Esophagus muscularis mucosa (tissue), 4 donors: ENCODE results near the gene PDE6H. TPM values are rescaled to one million over a fixed set of nuclear protein-coding genes. Genes with fewer than 3 reads are reported as not detected.

Experiments
- DNase-seq: peaks from one replicate; pipeline ENCODE4 v3.0.0-alpha.2; 2017; ENCODE audit errors: extremely low spot score
- H3K27ac ChIP-seq, 4 donors: fragments of 200-600 bp; sonication (generic); replicated peaks in 1 of 4; 1 replicate in 3 of 4; 2 replicates in 1 of 4; pipeline ENCODE4 v1.5.1; 2016 to 2019; ENCODE audit warnings: mild to moderate bottlenecking in 1 of 4
- H3K27me3 ChIP-seq, 4 donors: fragments of 200-600 bp; sonication (generic); one replicate each; pipeline versions ENCODE4 v1.5.1 to v1.6.0; 2016 to 2019
- H3K36me3 ChIP-seq, 4 donors: fragments of 200-600 bp; sonication (generic); one replicate each; pipeline ENCODE4 v1.5.1; 2016 to 2019
- H3K4me1 ChIP-seq, 4 donors: fragments of 200-600 bp; sonication (generic); one replicate each; pipeline ENCODE4 v1.5.1; 2016 to 2019
- H3K4me3 ChIP-seq, 4 donors: fragments of 200-600 bp; sonication (generic); 1 replicate in 2 of 4; 2 replicates in 2 of 4; pipeline ENCODE4 v1.5.1; 2016 to 2019; ENCODE audit warnings: mild to moderate bottlenecking in 4 of 4, moderate library complexity in 1 of 4
- H3K9me3 ChIP-seq, 4 donors: fragments of 200-600 bp; sonication (generic); 1 replicate in 3 of 4; 2 replicates in 1 of 4; pipeline ENCODE4 v1.5.1; 2016 to 2019
- CTCF ChIP-seq, 3 experiments: fragments of 200-600 bp in 2 of 3; fragments of 450-650 bp in 1 of 3; sonication (generic) in 2 of 3; IDR thresholded peaks; one replicate each; pipeline ENCODE4 v1.5.1; 2017 to 2019; ENCODE audit warnings: antibody characterized with exemption in 3 of 3, mild to moderate bottlenecking in 2 of 3, moderate library complexity in 1 of 3
- EP300 ChIP-seq: sonication (generic); formaldehyde crosslinking; IDR thresholded peaks from one replicate; pipeline ENCODE4 v1.6.1; 2017; ENCODE audit warnings: antibody characterized with exemption
- POLR2A ChIP-seq: fragments of 450-650 bp; IDR thresholded peaks from one replicate; pipeline ENCODE4 v1.6.1; 2017; ENCODE audit warnings: antibody characterized with exemption, moderate library complexity, mild to moderate bottlenecking, low read depth
- POLR2AphosphoS5 ChIP-seq, 2 donors: sonication (generic); formaldehyde crosslinking; IDR thresholded peaks; one replicate each; pipeline ENCODE4 v1.6.1; 2017; ENCODE audit warnings: antibody characterized with exemption in 2 of 2
- WGBS: methylation state at CpG from one replicate; pipeline ENCODE4 v1.1.5; 2018; 5-methylcytosine and 5-hydroxymethylcytosine counted together
- intact Hi-C: fragments of 100-400 bp; cut with DNase I; formaldehyde crosslinking; loops from one replicate; pipeline ENCODE4 v1.15.1; 2023
- total RNA-seq, 4 donors: library from RNA; depleted of rRNA; stranded (reverse); fragments of >200 nt; gene quantifications; one replicate each; pipeline versions ENCODE4 v1.1.0 to v1.2.1, GENCODE V29; 2016

The PDE6H gene
- total RNA-seq, 4 donors from 2014 or later = not detected

- H3K9me3 ChIP-seq = no peaks in the 10 kb centered on the region
- intact Hi-C loops = no loop called here
- H3K4me1 ChIP-seq = peaks cover 50 to 81% (median 68%) of the 10 kb centered on the region in 4 donors
- WGBS = 72% methylated on average over 9 of the region's 9 CpGs
- H3K4me3 ChIP-seq = no peak overlapping the region
- TF ChIP-seq CTCF (IDR thresholded peaks at IDR 0.05) = no peak
- no peaks in the 10 kb centered on the region for H3K27me3 ChIP-seq
- no peak for DNase-seq
- H3K36me3 ChIP-seq = no peaks in the 10 kb centered on the region
- H3K27ac ChIP-seq = peak overlapping the region; percentile 67 to 75 (median 71)
Measured at GRCh38 chr12:14956024-14956891, 16.6 kb upstream of the PDE6H start.

- no peaks in the 10 kb centered on the region for H3K36me3 ChIP-seq
- TF ChIP-seq POLR2AphosphoS5 (IDR thresholded peaks at IDR 0.05) (no peak), CTCF (IDR thresholded peaks at IDR 0.05) (no peak)
- WGBS = 15% methylated on average over 2 of the region's 2 CpGs
- H3K4me3 ChIP-seq = no peak overlapping the region
- DNase-seq = no peak
- peaks cover 44 to 75% (median 62%) of the 10 kb centered on the region in 4 donors for H3K4me1 ChIP-seq
- H3K27ac ChIP-seq = peak overlapping the region; percentile 67 to 75 (median 71)
- intact Hi-C loops = no loop called here
- no peaks in the 10 kb centered on the region for H3K9me3 ChIP-seq
- H3K27me3 ChIP-seq = no peaks in the 10 kb centered on the region
Measured at GRCh38 chr12:14956905-14957304, 15.9 kb upstream of the PDE6H start.

GRCh38 chr12:14957551-14958168, 15.2 kb upstream of the PDE6H start:
- intact Hi-C loops = no loop called here
- TF ChIP-seq EP300 (no peak), POLR2AphosphoS5 (IDR thresholded peaks at IDR 0.05) (peak in 1 of 2 donors; percentile 13)
- H3K4me1 ChIP-seq = peaks cover 41 to 67% (median 54%) of the 10 kb centered on the region in 4 donors
- H3K36me3 ChIP-seq = no peaks in the 10 kb centered on the region
- H3K27ac ChIP-seq = peak overlapping the region; percentile 67 to 75 (median 71)
- H3K9me3 ChIP-seq = no peaks in the 10 kb centered on the region
- H3K27me3 ChIP-seq = no peaks in the 10 kb centered on the region
- peak overlapping the region in 1 of 4 donors; percentile 7 for H3K4me3 ChIP-seq
- 21% methylated on average over 5 of the region's 5 CpGs for WGBS
- DNase-seq = no peak

- no peaks in the 10 kb centered on the region for H3K36me3 ChIP-seq
- H3K27ac ChIP-seq = peak overlapping the region; percentile 67 to 75 (median 71)
- peak overlapping the region in 1 of 4 donors; percentile 54 for H3K4me3 ChIP-seq
- H3K4me1 ChIP-seq = peaks cover 37 to 58% (median 45%) of the 10 kb centered on the region in 4 donors
- DNase-seq = no peak
- no peaks in the 10 kb centered on the region for H3K9me3 ChIP-seq
- WGBS = 63% methylated on average over 11 of the region's 11 CpGs
- intact Hi-C loops = no loop called here
- TF ChIP-seq POLR2A (no peak), CTCF (IDR thresholded peaks at IDR 0.05) (no peak), POLR2AphosphoS5 (IDR thresholded peaks at IDR 0.05) (no peak), EP300 (no peak)
- H3K27me3 ChIP-seq = no peaks in the 10 kb centered on the region
Measured at GRCh38 chr12:14958361-14959125, 14.3 kb upstream of the PDE6H start.

- no peaks in the 10 kb centered on the region for H3K9me3 ChIP-seq
- 74% methylated on average over 10 of the region's 10 CpGs for WGBS
- H3K27me3 ChIP-seq = no peaks in the 10 kb centered on the region
- TF ChIP-seq POLR2AphosphoS5 (IDR thresholded peaks at IDR 0.05) (no peak), POLR2A (no peak), EP300 (no peak), CTCF (IDR thresholded peaks at IDR 0.05) (no peak)
- no peaks in the 10 kb centered on the region for H3K36me3 ChIP-seq
- H3K4me3 ChIP-seq = peak overlapping the region in 3 of 4 donors; percentile 42 to 54 (median 46)
- peak overlapping the region; percentile 67 to 75 (median 71) for H3K27ac ChIP-seq
- peaks cover 32 to 53% (median 40%) of the 10 kb centered on the region in 4 donors for H3K4me1 ChIP-seq
- intact Hi-C loops = no loop called here
- no peak for DNase-seq
Measured at GRCh38 chr12:14959126-14959440, 13.8 kb upstream of the PDE6H start.
